GM12873 (cell line): ENCODE data around the gene PRDM5.

Source experiments
- TF ChIP-seq, protein P1 (sequence below): IDR thresholded peaks from 2 replicates; pipeline ENCODE4 v1.5.1; 2012; ENCODE audit warnings: low read depth, mild to moderate bottlenecking, moderate library complexity, low read length, control low read depth; ENCODE audit not compliant: insufficient read depth; ENCODE audit errors: missing control alignments

Gene PRDM5

DNA sequence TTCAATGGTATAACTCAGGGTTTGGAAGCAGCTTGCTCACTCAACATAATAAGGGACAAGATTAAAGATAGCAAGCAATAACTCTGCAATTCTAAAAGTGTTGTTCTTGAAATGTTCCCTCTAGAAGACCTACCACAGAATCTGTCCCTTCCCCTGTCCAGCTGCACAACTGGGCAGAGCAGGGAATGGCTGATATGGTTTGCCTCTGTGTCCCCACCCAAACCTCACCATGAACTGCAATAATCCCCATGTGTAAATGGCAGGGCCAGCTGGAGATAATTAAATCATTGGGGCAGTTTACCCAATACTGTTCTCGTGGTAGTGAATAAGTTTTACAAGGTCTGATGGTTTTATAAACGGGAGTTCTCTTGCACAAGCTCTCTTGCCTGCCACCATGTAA is 19.1 kb downstream of the PRDM5 start:
- TF ChIP-seq, protein P1, sequence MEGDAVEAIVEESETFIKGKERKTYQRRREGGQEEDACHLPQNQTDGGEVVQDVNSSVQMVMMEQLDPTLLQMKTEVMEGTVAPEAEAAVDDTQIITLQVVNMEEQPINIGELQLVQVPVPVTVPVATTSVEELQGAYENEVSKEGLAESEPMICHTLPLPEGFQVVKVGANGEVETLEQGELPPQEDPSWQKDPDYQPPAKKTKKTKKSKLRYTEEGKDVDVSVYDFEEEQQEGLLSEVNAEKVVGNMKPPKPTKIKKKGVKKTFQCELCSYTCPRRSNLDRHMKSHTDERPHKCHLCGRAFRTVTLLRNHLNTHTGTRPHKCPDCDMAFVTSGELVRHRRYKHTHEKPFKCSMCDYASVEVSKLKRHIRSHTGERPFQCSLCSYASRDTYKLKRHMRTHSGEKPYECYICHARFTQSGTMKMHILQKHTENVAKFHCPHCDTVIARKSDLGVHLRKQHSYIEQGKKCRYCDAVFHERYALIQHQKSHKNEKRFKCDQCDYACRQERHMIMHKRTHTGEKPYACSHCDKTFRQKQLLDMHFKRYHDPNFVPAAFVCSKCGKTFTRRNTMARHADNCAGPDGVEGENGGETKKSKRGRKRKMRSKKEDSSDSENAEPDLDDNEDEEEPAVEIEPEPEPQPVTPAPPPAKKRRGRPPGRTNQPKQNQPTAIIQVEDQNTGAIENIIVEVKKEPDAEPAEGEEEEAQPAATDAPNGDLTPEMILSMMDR, result no peak

DNA sequence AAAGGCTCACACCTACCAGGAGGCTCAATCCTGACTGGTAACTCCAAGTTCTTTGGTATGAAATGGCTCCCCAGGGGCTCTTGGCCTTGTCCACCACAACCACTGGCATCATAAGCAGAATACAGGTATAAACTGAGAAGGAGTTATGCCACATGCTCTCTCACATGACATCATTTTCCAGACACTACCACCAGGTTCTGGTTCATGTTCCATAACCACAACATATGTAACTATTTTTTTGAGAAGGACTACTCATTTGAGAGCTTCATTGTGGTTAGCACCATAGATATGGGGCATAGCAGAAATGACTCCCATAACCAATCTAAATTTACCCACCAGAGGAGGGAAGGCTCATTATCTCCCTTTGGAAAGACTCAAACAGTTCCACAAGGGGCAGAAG is 19.6 kb downstream of the PRDM5 start:
- TF ChIP-seq, protein P1, result no peak

DNA sequence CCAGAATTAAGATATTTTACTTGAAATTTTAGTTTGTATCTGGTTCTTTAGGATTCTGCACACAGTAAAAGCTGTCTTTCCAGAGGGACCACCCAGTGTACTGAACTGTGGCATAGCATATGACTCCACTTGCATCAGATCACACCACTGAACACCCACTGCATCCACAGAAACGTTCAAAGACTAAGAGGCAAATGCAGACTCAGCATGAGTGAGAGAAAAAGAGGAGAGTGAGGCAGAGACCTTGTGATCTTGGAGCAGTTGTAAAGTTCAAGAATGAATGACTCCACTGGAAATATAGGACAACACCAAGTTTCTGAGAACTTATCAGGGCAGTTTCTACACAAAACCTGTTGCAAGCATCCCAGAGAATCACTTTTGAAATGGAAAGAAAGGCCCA is 20.8 kb downstream of the PRDM5 start:
- TF ChIP-seq, protein P1, result no peak

DNA sequence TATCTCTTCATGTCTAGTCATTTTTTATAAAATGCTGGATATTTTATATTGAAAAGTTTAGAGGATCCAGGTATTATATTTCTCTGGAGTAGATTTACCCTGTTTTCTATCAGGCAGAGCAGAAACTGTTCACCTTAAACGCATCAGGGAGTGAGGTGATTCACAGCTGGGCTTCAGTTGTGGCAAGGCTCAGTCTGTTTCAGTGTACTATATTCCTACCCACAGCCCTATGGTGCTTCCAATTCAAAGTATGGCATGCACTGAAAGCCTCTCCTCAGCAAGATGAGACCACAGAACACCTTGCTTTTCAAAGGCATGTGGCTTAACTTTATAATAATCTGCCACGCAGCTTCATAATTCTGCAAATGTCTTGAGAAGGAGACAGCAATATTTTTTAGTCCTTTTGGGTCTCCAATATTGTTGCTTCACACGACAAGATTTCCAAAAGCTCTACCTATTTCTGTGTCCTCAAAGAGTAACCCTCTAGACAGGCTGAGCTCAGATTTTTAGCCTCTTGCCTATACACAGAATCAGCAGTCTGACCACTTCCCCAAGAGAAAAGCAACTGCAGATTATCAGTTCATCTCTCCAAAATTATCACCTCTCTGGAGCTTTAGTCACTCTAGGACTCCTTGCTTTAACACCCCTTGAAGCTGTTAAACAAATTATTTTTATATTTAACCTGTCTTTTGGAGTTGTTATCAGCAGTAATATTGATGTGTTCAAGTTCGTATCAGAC is 24.4 kb downstream of the PRDM5 start:
- TF ChIP-seq, protein P1, result no peak

DNA sequence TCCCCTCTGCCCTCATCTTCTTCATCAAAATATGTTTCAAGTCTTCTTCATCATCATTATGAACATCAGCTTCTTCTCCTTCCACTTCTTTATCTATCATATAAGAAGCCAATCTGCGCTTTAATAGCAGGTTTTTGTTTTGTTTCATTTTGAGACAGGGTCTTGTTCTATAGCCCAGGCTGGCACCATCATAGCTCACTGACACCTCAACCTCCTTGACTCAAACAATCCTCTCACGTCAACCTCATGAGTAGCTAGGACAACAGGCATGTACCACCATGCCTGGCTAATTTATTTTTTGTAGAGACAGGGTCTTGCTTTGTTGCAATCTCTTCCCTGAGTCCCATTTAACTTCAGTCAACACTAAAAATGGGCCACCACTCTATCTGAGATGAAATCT is 27.0 kb downstream of the PRDM5 start:
- TF ChIP-seq, protein P1, result no peak

DNA sequence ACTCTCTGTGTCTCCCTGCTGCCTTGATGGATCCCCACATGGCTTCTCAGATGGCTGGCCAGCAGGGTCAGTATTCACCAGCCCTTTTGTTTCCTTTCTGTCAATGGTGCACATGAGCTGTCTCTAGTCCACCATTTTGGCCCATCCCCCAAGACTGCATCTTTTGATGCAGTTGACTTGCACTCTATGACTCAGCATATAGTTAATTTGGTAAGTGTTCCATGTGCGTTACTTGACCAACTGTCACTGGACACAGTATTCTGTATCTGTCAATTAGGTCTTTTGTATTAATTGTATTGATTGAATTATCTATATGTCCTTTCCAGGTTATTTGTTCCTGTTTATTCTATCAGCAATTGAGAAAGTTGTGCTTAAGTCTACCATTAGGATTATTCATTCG is 29.2 kb downstream of the PRDM5 start:
- TF ChIP-seq, protein P1, result no peak

DNA sequence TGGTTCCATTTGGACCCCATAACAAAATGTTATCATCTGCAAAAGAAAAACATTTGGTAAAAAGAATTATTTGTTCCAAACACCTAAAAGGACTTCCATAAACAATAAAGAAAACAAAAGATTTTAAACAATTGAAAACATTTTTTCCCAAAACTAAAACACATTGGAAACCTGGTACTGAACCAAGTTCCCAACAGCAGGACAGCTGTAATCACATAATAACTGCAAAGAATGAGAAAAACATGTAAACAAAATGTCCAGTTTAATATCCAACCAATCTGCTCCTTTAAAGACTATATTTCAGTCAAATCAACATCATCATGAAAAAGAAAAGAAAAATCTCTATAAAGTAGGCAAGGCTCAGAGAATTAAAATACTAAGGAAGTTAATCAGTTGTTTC is 36.3 kb downstream of the PRDM5 start:
- TF ChIP-seq, protein P1, result no peak
